22Rv1 (cell line): ENCODE measurements around the gene PDIA5.

ENCODE experiments used
- ZFX ChIP-seq: fragments of 450-650 bp; IDR thresholded peaks from 2 replicates; pipeline ENCODE4 v1.6.1; 2017; ENCODE audit warnings: antibody characterized with exemption, borderline replicate concordance
- TF ChIP-seq, protein P1 (sequence below): fragments of 450-650 bp; IDR thresholded peaks from 2 replicates; pipeline ENCODE4 v1.5.1; 2017; ENCODE audit warnings: mild to moderate bottlenecking

DNA sequence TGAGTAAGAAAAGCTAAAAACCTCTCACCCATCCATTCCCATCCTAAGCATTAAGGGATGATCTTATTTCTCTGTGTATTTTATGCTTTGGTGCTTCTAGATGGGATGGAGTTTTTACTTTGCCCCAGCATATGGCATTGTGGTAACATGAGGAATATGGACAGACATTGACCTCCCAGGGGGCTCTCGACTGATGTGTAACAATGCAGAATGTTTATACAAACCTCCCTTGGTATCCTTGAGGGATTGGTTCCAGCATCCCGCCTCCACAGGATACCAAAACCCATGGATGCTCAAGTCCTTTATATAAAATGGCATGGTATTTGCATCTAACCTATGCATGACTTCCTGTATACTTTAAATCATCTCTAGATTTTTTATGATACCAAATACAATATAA, 21.6 kb downstream of the PDIA5 start:
- TF ChIP-seq, protein P1, sequence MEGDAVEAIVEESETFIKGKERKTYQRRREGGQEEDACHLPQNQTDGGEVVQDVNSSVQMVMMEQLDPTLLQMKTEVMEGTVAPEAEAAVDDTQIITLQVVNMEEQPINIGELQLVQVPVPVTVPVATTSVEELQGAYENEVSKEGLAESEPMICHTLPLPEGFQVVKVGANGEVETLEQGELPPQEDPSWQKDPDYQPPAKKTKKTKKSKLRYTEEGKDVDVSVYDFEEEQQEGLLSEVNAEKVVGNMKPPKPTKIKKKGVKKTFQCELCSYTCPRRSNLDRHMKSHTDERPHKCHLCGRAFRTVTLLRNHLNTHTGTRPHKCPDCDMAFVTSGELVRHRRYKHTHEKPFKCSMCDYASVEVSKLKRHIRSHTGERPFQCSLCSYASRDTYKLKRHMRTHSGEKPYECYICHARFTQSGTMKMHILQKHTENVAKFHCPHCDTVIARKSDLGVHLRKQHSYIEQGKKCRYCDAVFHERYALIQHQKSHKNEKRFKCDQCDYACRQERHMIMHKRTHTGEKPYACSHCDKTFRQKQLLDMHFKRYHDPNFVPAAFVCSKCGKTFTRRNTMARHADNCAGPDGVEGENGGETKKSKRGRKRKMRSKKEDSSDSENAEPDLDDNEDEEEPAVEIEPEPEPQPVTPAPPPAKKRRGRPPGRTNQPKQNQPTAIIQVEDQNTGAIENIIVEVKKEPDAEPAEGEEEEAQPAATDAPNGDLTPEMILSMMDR = no peak
- no peak for TF ChIP-seq ZFX
